DOHH2 (cell line): ENCODE data around the gene DOCK4.

Source experiments
- H3F3A ChIP-seq: fragments of 200-600 bp; sonication (generic), shearing (Covaris generic); 2 replicates; pipeline ENCODE4 v1.6.0; 2016; ENCODE audit warnings: antibody characterized with exemption, mild to moderate bottlenecking; ENCODE audit not compliant: control insufficient read depth, insufficient read depth
- H3K27ac ChIP-seq: fragments of 200-600 bp; sonication (generic); 2 replicates; pipeline ENCODE4 v1.5.1; 2014; ENCODE audit warnings: low read depth, mild to moderate bottlenecking, low read length, moderate library complexity
- H3K27me3 ChIP-seq: fragments of 200-600 bp; sonication (generic); 2 replicates; pipeline ENCODE4 v1.6.1; 2014; ENCODE audit warnings: mild to moderate bottlenecking, low read length, mixed read lengths; ENCODE audit not compliant: control insufficient read depth
- H3K36me3 ChIP-seq: fragments of 200-600 bp; sonication (generic); 2 replicates; pipeline ENCODE4 v1.6.1; 2014; ENCODE audit warnings: mild to moderate bottlenecking, low read length, moderate library complexity, mixed read lengths; ENCODE audit not compliant: control insufficient read depth
- H3K4me1 ChIP-seq: fragments of 200-600 bp; sonication (generic); 2 replicates; pipeline ENCODE4 v1.6.1; 2014; ENCODE audit warnings: mild to moderate bottlenecking, low read length, mixed read lengths; ENCODE audit not compliant: control insufficient read depth
- H3K4me2 ChIP-seq: fragments of 200-600 bp; sonication (generic); 2 replicates; pipeline ENCODE4 v1.6.0; 2014; ENCODE audit warnings: mild to moderate bottlenecking, low read length, moderate library complexity
- H3K4me3 ChIP-seq: fragments of 200-600 bp; sonication (generic); 2 replicates; pipeline ENCODE4 v1.5.1; 2014; ENCODE audit warnings: mild to moderate bottlenecking, low read length, mixed read lengths
- H3K79me2 ChIP-seq: fragments of 200-600 bp; sonication (generic); 2 replicates; pipeline ENCODE4 v1.6.1; 2014; ENCODE audit warnings: mild to moderate bottlenecking, low read length, mixed read lengths; ENCODE audit not compliant: control insufficient read depth
- H3K9me2 ChIP-seq: fragments of 200-600 bp; sonication (generic); replicated peaks from 2 replicates; pipeline ENCODE4 v1.6.1; 2014; ENCODE audit warnings: mild to moderate bottlenecking, low read length, mixed read lengths; ENCODE audit not compliant: control insufficient read depth
- H3K9me3 ChIP-seq: fragments of 200-600 bp; sonication (generic); 2 replicates; pipeline ENCODE4 v1.6.1; 2014; ENCODE audit warnings: antibody characterized with exemption, low read length, mixed read lengths; ENCODE audit not compliant: control insufficient read depth, insufficient read depth
- H4K20me1 ChIP-seq: fragments of 200-600 bp; sonication (generic); 2 replicates; pipeline ENCODE4 v1.6.0; 2014; ENCODE audit warnings: low read depth, mild to moderate bottlenecking, antibody characterized with exemption, low read length, moderate library complexity; ENCODE audit not compliant: control insufficient read depth, insufficient read depth
- CTCF ChIP-seq: fragments of 200-600 bp; sonication (generic); IDR thresholded peaks from one replicate; pipeline ENCODE4 v1.5.1; 2014; ENCODE audit warnings: antibody characterized with exemption, mild to moderate bottlenecking, low read depth, low read length; ENCODE audit not compliant: poor library complexity, severe bottlenecking
- EZH2phosphoT487 ChIP-seq: fragments of 200-600 bp; sonication (generic); IDR thresholded peaks from 2 replicates; pipeline ENCODE4 v1.6.1; 2017; ENCODE audit warnings: borderline replicate concordance, mild to moderate bottlenecking, antibody characterized with exemption, low read length, moderate library complexity, mixed read lengths

The DOCK4 gene

GRCh38 chr7:112049555-112050249 lies 156.5 kb downstream of the DOCK4 start:
- Histone ChIP-seq H3K9me2 (no peaks in the 10 kb centered on the region), H3K4me2 (no peak overlapping the region)
- TF ChIP-seq EZH2phosphoT487 (no peak), CTCF (no peak)

GRCh38 chr7:112047421-112047820 lies 158.8 kb downstream of the DOCK4 start:
- H3K4me1 ChIP-seq: no peaks in the 10 kb centered on the region

More at GRCh38 chr7:112049555-112050249, 156.5 kb downstream of the DOCK4 start:
- Histone ChIP-seq H3F3A (no peaks in the 10 kb centered on the region), H3K9me3 (no peaks in the 10 kb centered on the region), H3K27me3 (no peaks in the 10 kb centered on the region), H3K27ac (no peak overlapping the region), H3K4me1 (no peaks in the 10 kb centered on the region), H4K20me1 (no peaks in the 10 kb centered on the region), H3K36me3 (no peaks in the 10 kb centered on the region), H3K79me2 (no peaks in the 10 kb centered on the region), H3K4me3 (no peak overlapping the region)

GRCh38 chr7:112045222-112045621 lies 161.0 kb downstream of the DOCK4 start:
- no peaks in the 10 kb centered on the region for H3F3A ChIP-seq
- no peak overlapping the region for H3K4me2 ChIP-seq
- no peaks in the 10 kb centered on the region for H3K36me3 ChIP-seq
- H3K27ac ChIP-seq: no peak overlapping the region
- no peaks in the 10 kb centered on the region for H3K79me2 ChIP-seq
- no peak overlapping the region for H3K4me3 ChIP-seq
- no peaks in the 10 kb centered on the region for H3K27me3 ChIP-seq
- no peaks in the 10 kb centered on the region for H3K9me2 ChIP-seq
- TF ChIP-seq EZH2phosphoT487 (no peak), CTCF (no peak)
- H4K20me1 ChIP-seq: no peaks in the 10 kb centered on the region
- no peaks in the 10 kb centered on the region for H3K4me1 ChIP-seq
- no peaks in the 10 kb centered on the region for H3K9me3 ChIP-seq

More at GRCh38 chr7:112047421-112047820, 158.8 kb downstream of the DOCK4 start:
- Histone ChIP-seq H4K20me1 (no peaks in the 10 kb centered on the region), H3K9me3 (no peaks in the 10 kb centered on the region), H3K4me2 (no peak overlapping the region), H3K79me2 (no peaks in the 10 kb centered on the region), H3K27me3 (no peaks in the 10 kb centered on the region), H3K4me3 (no peak overlapping the region), H3K36me3 (no peaks in the 10 kb centered on the region), H3K27ac (no peak overlapping the region), H3K9me2 (no peaks in the 10 kb centered on the region), H3F3A (no peaks in the 10 kb centered on the region)
- TF ChIP-seq CTCF (no peak), EZH2phosphoT487 (no peak)
